Astrocyte of the hippocampus (primary cell): ENCODE data around the gene SLC27A2.

ENCODE experiments used
- DNase-seq: peaks from one replicate; pipeline ENCODE4 v3.0.0; 2011; ENCODE audit warnings: low read depth, low spot score

The SLC27A2 gene

DNA sequence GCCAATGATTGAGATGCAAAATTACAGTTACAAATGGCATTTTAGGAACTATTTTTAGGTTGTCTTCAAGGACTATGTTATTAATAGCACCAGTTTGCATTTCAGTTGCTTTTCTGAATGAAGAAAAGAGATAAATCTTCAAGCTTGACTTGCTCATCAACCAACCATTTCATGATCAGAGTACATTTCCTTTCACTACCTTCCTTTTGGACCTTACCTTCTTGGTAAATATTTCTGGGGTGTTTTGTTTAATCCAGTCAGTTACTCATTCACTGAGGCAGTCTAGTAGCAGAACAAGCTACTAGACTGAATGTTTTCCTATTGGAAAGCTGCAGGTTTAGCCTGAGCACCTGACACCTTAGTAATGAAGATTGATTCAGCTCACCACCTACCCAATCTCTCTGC lies 8.2 kb downstream of the SLC27A2 start:
- DNase-seq = no peak

DNA sequence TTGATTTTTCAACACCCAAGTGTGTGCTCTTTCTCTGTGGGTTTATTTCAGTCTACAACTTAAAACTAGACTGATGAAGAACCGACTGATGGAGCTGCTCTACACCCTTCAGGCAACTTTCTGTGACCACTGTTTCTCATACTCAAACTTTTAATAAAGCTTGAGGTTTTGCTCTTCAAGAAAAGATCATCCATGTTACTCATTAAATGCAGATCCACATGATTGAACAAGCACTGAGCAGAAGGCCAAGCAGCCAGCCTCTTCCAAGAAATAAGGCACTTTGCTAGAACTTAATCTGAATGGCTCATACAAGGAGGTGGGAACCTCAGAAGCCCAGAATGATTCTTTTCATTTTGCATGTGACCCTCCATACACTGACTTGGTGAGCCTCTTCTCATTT lies 8.7 kb downstream of the SLC27A2 start:
- DNase-seq = no peak

DNA sequence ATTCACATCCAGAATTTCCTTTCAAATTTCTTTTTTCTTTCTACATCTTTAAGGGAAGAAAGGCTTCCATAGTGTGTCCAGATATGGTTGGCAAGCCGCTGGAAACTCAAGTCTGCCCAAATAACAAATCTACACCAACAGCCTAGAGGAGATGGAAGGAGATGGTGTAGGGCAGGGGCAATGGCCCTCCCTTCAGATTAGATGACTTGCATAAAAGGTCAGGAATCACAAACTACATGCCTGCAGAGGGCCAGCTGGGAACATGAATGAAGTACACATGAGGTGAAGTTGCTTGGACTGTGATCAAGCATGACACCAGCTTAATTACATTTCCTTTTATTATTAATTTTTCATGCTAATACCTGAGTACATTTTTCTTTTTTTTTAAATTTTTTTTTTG lies 10.2 kb downstream of the SLC27A2 start:
- no peak for DNase-seq

GRCh38 chr15:50192926-50193620 lies 11.1 kb downstream of the SLC27A2 start:
- DNase-seq = no peak

GRCh38 chr15:50202003-50202402 lies 20.0 kb downstream of the SLC27A2 start:
- no peak for DNase-seq

DNA sequence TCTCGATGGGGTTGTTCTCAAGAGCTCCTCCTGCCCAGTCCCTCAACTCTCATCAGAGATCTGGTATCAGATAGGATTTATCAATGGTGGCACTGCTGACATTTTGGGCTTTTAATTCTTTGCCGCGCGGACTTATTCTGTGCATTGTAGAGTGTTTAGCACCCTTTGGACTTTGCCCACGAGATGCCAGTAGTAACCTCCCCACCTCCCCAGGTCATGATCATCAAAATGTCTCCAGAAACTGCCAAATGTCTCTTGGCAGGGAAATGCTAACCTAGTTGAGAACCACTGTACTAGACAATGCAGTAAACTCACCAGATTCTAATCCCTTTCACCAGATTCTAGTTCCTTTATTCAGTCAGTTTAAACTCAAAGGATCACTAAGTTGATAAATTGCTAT lies 24.0 kb downstream of the SLC27A2 start:
- no peak for DNase-seq

GRCh38 chr15:50209809-50210208 lies 27.8 kb downstream of the SLC27A2 start:
- DNase-seq = no peak

DNA sequence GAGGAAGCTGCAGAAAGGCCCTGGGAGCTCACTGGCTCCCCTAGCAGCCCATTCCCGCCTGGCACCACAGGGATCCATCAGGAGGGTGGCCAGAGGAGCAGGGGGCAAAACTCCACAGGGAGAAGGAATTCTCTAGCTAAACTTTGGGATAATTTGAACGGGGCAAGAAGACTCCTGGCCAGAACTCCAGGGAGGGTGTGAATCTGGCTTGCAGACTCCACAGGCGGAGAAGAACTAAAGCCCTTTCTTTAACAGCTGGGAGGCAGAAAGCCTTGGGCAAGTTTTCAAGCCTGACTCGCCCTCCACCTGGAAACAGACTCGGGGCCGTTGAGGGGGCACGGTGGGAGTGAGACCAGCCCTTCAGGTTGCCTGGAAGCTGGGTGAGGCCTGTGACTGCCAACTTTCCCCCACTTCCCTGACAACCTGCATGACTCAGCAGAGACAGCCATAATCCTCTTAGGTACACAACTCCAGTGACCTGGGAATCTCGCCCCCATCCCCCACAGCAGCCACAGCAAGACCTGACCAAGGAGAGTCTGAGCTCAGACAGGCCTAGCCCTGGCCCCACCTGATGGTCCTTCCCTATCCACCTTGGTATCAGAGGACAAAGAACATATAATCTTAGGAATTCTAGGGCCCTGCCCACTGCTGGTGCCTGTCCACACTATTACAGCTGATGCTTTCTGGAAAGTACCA lies 28.6 kb downstream of the SLC27A2 start:
- peak; percentile 3 for DNase-seq

DNA sequence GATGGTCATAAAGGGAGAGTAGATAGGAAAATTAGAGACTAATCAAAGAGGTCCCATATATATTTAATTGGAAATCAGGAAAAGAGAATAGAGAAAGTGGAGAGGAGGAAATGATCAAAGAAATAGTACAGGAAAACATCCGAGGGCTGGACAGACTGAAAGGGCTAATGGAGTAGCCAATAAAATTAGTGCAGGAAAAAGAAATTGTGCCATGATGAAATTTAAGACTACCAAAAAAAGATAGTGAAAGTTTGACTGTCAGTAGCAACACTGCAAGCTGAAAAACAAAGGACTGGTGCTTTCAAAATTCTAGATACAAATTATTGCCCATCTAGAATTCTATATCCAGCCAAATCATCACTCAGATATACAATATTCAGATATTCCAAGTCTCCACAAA lies 36.3 kb downstream of the SLC27A2 start:
- DNase-seq = no peak

DNA sequence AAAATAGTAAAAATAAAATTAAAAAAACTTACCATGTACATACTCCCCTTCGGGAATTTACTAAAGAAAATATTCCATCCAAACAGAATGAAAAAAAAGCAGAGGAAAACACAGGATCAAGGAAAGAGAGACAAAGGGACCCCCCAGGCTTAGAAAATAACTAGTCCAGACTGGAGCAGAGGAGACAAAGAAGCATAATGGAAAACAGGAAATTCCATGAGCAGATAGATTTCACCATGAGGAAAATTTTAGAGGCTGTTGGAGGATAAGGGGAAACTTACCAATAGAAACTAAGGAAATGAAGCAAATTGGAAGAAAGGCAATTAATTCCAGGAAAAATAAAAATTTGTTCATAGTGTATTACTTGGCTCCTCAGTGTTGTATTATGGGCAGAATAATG lies 36.7 kb downstream of the SLC27A2 start:
- no peak for DNase-seq

DNA sequence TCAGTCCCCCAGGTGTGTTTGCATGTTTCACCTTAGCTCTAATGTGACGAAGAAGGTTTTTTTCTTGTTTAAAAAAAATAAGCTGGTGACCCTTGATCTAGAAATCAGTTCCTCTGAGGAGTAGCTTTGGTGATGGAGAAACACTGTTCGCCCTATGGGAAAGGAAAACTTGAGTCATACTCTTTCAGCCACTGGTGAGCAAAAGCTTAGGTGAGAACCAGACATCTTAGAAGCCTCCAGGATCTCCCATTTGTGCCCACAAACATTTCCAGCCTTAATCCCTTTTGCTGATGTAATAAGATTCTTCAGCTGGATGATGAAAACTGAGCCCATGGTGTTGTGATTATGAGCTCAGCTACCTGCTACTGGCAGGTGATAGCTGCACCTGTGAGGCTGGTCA lies 37.8 kb downstream of the SLC27A2 start:
- no peak for DNase-seq

DNA sequence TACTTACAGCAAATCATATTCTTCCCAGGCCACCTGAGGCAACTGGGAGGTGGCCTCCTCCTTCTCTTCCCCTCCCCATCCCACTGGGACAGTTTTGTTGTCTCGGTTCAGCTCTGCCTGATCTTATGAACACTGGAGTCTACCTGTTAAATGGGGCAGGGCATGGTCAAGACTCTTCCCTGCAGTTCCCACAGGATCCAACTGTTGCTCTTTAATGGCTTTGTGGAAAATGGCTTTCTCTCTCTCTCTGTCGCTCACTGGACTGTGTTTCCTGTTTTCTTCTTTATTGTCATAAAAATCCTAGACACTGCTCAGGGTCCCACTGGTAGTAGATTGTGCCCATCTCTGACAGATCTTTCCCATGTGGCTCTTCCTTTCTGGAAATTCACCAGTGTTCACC lies 40.2 kb downstream of the SLC27A2 start:
- no peak for DNase-seq

DNA sequence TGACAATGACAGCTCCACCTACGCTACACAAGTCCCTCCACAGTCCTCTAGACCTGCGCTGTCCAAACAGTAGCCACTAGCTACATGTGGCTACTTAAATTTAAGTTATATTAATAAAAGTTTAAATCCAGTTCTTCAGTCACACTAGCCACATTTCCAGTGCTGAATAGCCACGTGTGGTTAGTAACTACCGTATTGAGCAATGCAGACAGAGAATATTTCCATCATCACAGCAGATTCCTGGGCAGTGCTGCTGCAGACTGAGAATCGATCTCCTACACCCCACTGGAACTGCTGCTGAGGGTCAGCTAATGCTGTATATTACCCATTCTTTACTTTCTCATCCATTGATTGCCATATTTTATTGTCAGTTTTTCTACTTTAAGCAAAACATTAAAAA lies 42.6 kb downstream of the SLC27A2 start:
- DNase-seq = no peak

DNA sequence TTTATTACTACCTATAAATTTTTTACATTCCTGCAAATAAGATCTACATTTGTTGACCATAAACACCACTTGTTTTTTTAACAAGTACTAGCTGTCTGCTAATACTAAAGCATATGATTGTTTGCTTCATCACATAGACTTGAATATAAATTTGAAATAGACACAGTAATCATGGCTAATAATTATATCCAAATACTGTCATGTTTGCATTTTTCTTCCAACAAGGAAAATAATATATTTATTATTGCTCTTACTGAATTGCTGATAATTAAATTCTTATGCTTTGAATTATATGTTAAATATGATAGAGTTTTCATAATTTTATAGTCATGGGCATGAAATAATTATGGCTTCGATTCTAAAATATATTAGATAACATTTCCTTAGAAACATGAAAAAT lies 43.1 kb downstream of the SLC27A2 start:
- no peak for DNase-seq

- no peak for DNase-seq
Observed at GRCh38 chr15:50225938-50226337, 43.9 kb downstream of the SLC27A2 start.

DNA sequence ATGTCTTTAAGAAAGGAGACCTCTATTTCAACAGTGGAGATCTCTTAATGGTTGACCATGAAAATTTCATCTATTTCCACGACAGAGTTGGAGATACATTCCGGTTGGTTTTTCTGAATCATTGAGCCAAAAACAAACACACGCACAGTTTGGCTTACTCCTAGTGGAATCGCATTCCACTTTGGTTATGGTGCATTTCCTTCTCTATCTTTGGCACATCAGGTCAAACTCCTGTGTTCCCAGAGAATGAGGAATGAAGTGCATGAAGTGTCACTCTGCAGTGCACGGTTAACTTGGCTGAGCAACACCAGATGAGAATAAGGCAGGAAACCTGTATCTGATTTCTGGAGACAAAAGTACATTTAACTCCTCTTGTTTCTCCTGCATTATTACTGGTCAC lies 45.1 kb downstream of the SLC27A2 start:
- peak; percentile 44 for DNase-seq

DNA sequence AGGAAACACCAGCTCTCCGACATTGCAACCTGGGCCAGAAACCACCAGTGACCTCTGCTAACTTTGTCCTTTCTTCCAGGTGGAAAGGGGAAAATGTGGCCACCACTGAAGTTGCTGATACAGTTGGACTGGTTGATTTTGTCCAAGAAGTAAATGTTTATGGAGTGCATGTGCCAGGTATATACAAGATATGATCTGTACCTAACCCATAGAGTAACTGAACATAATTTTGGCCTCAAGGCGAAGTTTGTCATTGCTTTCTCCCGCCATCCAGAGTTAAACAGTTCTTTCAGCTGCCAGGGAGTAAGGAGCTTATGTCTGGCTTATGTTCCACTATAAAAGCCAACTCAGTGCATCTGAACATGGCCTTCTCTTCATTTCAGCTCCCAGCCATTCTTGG lies 46.9 kb downstream of the SLC27A2 start:
- no peak for DNase-seq

DNA sequence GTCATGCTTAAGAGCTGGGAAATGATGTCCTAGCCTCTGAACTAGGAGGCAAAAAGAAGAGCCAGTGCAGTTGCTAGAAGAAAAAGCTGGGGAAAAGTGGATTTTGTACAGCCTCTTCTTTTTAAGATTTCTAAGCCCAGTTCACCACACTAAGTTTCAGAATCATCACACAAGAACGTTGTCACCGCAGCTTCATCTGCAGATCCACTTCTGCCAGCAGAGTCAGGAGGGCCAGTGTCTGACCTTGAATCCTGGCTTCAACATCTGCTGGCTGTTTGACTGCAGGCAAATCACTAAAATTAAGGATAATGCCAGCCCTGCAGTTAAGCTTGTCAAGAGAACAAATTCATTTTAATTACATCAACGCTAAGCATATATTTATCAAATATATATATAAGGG lies 47.3 kb downstream of the SLC27A2 start:
- DNase-seq = no peak

- DNase-seq = no peak
Observed at GRCh38 chr15:50231761-50232160, 49.8 kb downstream of the SLC27A2 start.

GRCh38 chr15:50232791-50233190 lies 50.8 kb downstream of the SLC27A2 start:
- no peak for DNase-seq

DNA sequence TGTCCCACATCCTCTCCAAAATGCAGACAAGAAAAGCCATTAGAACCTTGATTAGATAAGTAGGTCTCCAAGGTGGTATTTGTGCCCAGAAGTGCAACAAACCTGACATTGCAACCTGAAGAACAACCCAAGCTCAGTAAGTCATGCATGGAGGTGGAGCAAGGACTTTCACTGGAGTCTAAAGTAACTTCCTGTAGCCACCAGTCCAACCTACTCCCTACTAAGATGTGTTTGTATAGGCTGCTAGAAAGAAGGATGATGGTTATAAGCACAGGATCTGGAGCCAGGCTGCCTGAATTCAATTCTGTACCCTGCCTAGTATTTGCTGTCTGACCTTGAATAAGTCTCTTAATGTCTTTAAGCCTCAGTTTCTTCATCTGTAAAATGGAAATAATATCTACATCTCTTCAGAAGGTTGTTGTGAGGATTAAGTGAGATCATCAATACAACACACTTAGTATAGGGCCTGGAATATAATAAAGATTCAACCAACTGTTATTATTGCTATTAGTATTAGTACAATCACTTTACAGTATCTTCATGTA lies 51.3 kb downstream of the SLC27A2 start:
- no peak for DNase-seq

DNA sequence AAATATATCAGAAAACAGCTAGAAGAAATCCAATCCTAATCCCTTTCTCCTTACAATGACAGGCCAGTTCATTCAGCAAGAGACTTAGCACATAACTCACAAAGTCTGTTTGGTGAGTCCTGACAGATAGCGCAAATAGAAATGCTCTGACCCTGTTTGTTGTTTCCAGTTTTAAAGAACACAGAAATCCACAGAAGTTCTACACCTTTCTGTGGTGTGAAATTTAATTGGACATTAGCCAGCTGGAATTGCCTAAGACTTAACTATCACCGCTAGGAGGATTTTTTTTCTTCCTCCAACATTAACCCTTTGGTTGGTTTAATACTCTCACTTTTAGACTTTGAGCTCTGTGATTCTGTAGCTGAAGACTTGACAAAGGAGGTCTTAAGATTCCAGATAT lies 52.8 kb downstream of the SLC27A2 start:
- DNase-seq = no peak

GRCh38 chr15:50235794-50236193 lies 53.8 kb downstream of the SLC27A2 start:
- DNase-seq = no peak
